Ishikawa (cell line): ENCODE data around the gene HMCN1.

Source experiments
- CEBPB ChIP-seq: IDR thresholded peaks from 2 replicates; pipeline ENCODE4 v1.6.1; 2012
- CREB1 ChIP-seq: IDR thresholded peaks from 2 replicates; pipeline ENCODE4 v1.6.1; 2012; ENCODE audit warnings: low read depth
- EP300 ChIP-seq: IDR thresholded peaks from 2 replicates; pipeline ENCODE4 v1.6.1; 2012; ENCODE audit warnings: borderline replicate concordance
- RAD21 ChIP-seq: IDR thresholded peaks from 2 replicates; pipeline ENCODE4 v1.6.1; 2012; ENCODE audit warnings: low read depth

- TF ChIP-seq RAD21 (no peak), EP300 (no peak), CREB1 (no peak), CEBPB (no peak)
These were observed 505.0 kb downstream of the HMCN1 start for GRCh38 chr1:186239171-186239570.
